Liver (tissue), 3 donors: Measurements from ENCODE around the gene CTU1.

Experiments used
- CTCF ChIP-seq: fragments of 150-350 bp; IDR thresholded peaks from 2 replicates; pipeline ENCODE4 v1.5.1; 2017; ENCODE audit warnings: improper control_type of control experiment, low read depth, low read length; ENCODE audit not compliant: missing input control
- FOXA1 ChIP-seq: IDR thresholded peaks from 2 replicates; pipeline ENCODE4 v1.6.1; 2016; ENCODE audit warnings: antibody characterized with exemption
- FOXA2 ChIP-seq: IDR thresholded peaks from 2 replicates; pipeline ENCODE4 v1.6.1; 2016; ENCODE audit warnings: antibody characterized with exemption
- JUND ChIP-seq, 2 donors: IDR thresholded peaks; 2 replicates each; pipeline ENCODE4 v1.6.1; 2016; ENCODE audit warnings: antibody characterized with exemption in 2 of 2
- TAF1 ChIP-seq: conservative IDR thresholded peaks from 2 replicates; pipeline ENCODE4 v1.6.1; 2016; ENCODE audit warnings: antibody characterized with exemption, mild to moderate bottlenecking
- TF ChIP-seq, protein P1 (sequence below): IDR thresholded peaks from 2 replicates; pipeline ENCODE4 v1.6.1; 2016; ENCODE audit warnings: antibody characterized with exemption
- donor health status: healthy.
- donor health status: healthy.

GRCh38 chr19:51097796-51098195, 10.4 kb downstream of the CTU1 start:
- TF ChIP-seq, protein P1, sequence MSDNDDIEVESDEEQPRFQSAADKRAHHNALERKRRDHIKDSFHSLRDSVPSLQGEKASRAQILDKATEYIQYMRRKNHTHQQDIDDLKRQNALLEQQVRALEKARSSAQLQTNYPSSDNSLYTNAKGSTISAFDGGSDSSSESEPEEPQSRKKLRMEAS: no peak
- TF ChIP-seq CTCF: no peak
- no peak for TF ChIP-seq FOXA2
- no peak for TF ChIP-seq TAF1
- TF ChIP-seq JUND (IDR thresholded peaks at IDR 0.05): no peak
- no peak for TF ChIP-seq FOXA1
